K562 (cell line): ENCODE results near the gene GPNMB.

ENCODE experiments used
- CEBPB ChIP-seq: fragments of 450-650 bp; IDR thresholded peaks from 2 replicates; pipeline ENCODE4 v1.6.1; 2016; ENCODE audit warnings: missing genetic modification characterization, missing compliant biosample characterization
- IFI16 ChIP-seq: fragments of 250-450 bp; sonication (Bioruptor Pico); IDR thresholded peaks from 2 replicates; pipeline ENCODE4 v2.1.2; 2022; ENCODE audit warnings: mild to moderate bottlenecking, inconsistent platforms
- JUN ChIP-seq, 2 experiments: sonication (generic) in 1 of 2; formaldehyde crosslinking in 1 of 2; IDR thresholded peaks; 2 replicates each; pipeline versions ENCODE4 v1.6.1 to v1.8.0; 2012 to 2022; ENCODE audit warnings: borderline replicate concordance in 2 of 2, mild to moderate bottlenecking in 2 of 2, improper control_type of control experiment in 1 of 2, low read depth in 1 of 2, low read length in 1 of 2, missing genetic modification reagents in 1 of 2
- MYC ChIP-seq, 2 experiments: fragments of 250-450 bp in 1 of 2; sonication (Bioruptor Pico) in 1 of 2; IDR thresholded peaks; 2 replicates each; pipeline versions ENCODE4 v1.5.1 to v1.6.1; 2012 to 2021; ENCODE audit warnings: low read depth in 2 of 2, borderline replicate concordance in 1 of 2, improper control_type of control experiment in 1 of 2, low read length in 1 of 2, mild to moderate bottlenecking in 1 of 2, moderate library complexity in 1 of 2
- RFX5 ChIP-seq: IDR thresholded peaks from 2 replicates; pipeline ENCODE4 v1.6.1; 2011; ENCODE audit warnings: low read depth, mild to moderate bottlenecking, improper control_type of control experiment, low read length
- SREBF1 ChIP-seq: fragments of 150-350 bp; IDR thresholded peaks from 2 replicates; pipeline ENCODE4 v1.6.1; 2014; ENCODE audit warnings: antibody characterized with exemption, low read depth, low read length, borderline replicate concordance
- STAG1 ChIP-seq: sonication (generic); formaldehyde crosslinking; IDR thresholded peaks from 2 replicates; pipeline ENCODE4 v1.5.0; 2020; ENCODE audit warnings: missing genetic modification reagents, borderline replicate concordance
- TOE1 ChIP-seq, 2 experiments: fragments of 450-650 bp in 1 of 2; sonication (generic) in 1 of 2; formaldehyde crosslinking in 1 of 2; IDR thresholded peaks; 2 replicates each; pipeline versions ENCODE4 v1.7.1 to v1.8.0; 2016 to 2022; ENCODE audit warnings: borderline replicate concordance in 2 of 2, mild to moderate bottlenecking in 2 of 2, antibody characterized with exemption in 1 of 2, inconsistent platforms in 1 of 2, low read depth in 1 of 2, missing genetic modification reagents in 1 of 2, moderate library complexity in 1 of 2
- ZNF121 ChIP-seq: sonication (generic); formaldehyde crosslinking; conservative IDR thresholded peaks from 2 replicates; pipeline ENCODE4 v1.8.0; 2022; ENCODE audit warnings: missing genetic modification reagents
- TF ChIP-seq, protein P1 (sequence below): sonication (generic); formaldehyde crosslinking; IDR thresholded peaks from 2 replicates; pipeline ENCODE4 v1.5.0; 2020; ENCODE audit warnings: missing genetic modification reagents
- TF ChIP-seq, protein P2 (sequence below), 3 experiments: IDR thresholded peaks in 2 of 3; conservative IDR thresholded peaks in 1 of 3; 2 replicates each; pipeline ENCODE4 v1.5.1; 2011 to 2012; ENCODE audit warnings: low read length in 3 of 3, mild to moderate bottlenecking in 3 of 3, control low read depth in 2 of 3, improper control_type of control experiment in 1 of 3, inconsistent platforms in 1 of 3, low read depth in 1 of 3, mixed read lengths in 1 of 3, moderate library complexity in 1 of 3; ENCODE audit not compliant: insufficient read depth in 2 of 3

DNA sequence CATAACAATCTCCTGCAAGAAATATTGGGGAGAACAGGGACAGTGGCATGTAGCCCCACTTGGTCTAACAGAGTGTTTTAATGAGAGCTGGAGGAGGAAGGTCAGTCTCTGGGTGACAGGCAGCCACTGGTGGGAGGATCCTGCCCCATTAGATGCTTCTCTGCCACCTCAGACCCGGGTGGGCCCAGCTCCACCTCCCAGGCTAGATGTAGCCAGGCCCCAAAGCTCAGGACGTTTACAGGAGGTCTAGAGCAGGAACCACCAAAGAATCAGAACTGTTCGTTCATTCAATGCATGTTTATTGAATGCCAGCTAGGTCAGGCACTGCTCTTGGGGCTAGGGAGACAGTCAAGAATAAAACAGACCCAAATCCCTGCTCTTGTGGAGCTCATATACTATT is 28.4 kb upstream of the GPNMB start:
- TF ChIP-seq STAG1 (CRISPR knock-in tag) (no peak), CEBPB (no peak), RFX5 (no peak), IFI16 (CRISPR knock-in tag) (no peak), TOE1 (IDR thresholded peaks at IDR 0.05; ENCODE audit: borderline replicate concordance) (no peak), TOE1 (CRISPR knock-in tag; IDR thresholded peaks at IDR 0.05; ENCODE audit: borderline replicate concordance, low read depth) (no peak), ZNF121 (CRISPR knock-in tag) (no peak), MYC (IDR thresholded peaks at IDR 0.05; ENCODE audit: low read depth, low read length) (no peak), MYC (CRISPR knock-in tag; IDR thresholded peaks at IDR 0.05; ENCODE audit: borderline replicate concordance, low read depth) (no peak), JUN (IDR thresholded peaks at IDR 0.05; ENCODE audit: borderline replicate concordance, low read depth, low read length) (no peak), JUN (CRISPR knock-in tag; IDR thresholded peaks at IDR 0.05; ENCODE audit: borderline replicate concordance) (no peak), SREBF1 (no peak)
- TF ChIP-seq, protein P1, sequence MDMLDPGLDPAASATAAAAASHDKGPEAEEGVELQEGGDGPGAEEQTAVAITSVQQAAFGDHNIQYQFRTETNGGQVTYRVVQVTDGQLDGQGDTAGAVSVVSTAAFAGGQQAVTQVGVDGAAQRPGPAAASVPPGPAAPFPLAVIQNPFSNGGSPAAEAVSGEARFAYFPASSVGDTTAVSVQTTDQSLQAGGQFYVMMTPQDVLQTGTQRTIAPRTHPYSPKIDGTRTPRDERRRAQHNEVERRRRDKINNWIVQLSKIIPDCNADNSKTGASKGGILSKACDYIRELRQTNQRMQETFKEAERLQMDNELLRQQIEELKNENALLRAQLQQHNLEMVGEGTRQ (CRISPR knock-in tag): no peak
- TF ChIP-seq, protein P2, sequence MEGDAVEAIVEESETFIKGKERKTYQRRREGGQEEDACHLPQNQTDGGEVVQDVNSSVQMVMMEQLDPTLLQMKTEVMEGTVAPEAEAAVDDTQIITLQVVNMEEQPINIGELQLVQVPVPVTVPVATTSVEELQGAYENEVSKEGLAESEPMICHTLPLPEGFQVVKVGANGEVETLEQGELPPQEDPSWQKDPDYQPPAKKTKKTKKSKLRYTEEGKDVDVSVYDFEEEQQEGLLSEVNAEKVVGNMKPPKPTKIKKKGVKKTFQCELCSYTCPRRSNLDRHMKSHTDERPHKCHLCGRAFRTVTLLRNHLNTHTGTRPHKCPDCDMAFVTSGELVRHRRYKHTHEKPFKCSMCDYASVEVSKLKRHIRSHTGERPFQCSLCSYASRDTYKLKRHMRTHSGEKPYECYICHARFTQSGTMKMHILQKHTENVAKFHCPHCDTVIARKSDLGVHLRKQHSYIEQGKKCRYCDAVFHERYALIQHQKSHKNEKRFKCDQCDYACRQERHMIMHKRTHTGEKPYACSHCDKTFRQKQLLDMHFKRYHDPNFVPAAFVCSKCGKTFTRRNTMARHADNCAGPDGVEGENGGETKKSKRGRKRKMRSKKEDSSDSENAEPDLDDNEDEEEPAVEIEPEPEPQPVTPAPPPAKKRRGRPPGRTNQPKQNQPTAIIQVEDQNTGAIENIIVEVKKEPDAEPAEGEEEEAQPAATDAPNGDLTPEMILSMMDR (IDR thresholded peaks at IDR 0.05 in 2 of 3, conservative IDR thresholded peaks at IDR 0.05 in 1 of 3; ENCODE audit: insufficient read depth in 2 of 3, low read depth in 1 of 3, low read length in 3 of 3): no peak
